ENCODE data around the gene AMPD3.

Gene AMPD3

DNA sequence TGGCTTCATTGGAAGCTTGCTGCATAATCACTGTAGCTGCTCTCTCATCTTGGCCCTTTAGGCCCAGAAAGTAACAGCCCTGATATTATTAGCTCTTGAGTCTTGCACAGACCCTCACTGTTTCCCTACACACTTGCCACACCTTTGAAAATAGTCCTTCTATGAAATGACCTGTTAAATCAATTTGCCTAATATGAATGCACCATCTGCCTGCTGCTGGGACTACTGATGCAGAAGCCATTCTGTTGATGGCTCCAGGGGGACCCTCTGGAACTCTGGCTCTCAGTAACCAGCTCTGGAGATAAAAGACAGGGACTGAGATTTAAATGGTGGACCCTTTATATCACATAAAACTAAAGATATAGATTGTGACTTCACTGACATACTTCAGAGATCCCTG, 14.7 kb upstream of the AMPD3 start:
- DNase-seq (ENCODE audit: low read depth, low spot score), result no peak
- Histone ChIP-seq H3K4me3 (no peak overlapping the region), H3K36me3 (ENCODE audit: insufficient read depth, low read length) (no peaks in the 10 kb centered on the region), H3K27ac (no peak overlapping the region), H3K9ac (ENCODE audit: insufficient read length) (no peak overlapping the region), H3K9me3 (ENCODE audit: low read depth, low read length) (no peaks in the 10 kb centered on the region)
- TF ChIP-seq FOXP2 (optimal IDR thresholded peaks at IDR 0.05; ENCODE audit: control extremely low read depth, extremely low read length, insufficient read depth), result no peak
- no peak for TF ChIP-seq POLR2AphosphoS5 (IDR thresholded peaks at IDR 0.05; ENCODE audit: borderline replicate concordance, low read depth, low read length)
- no peak for TF ChIP-seq EZH2 (IDR thresholded peaks at IDR 0.05)

GRCh38 chr11:10441091-10441490, 14.0 kb upstream of the AMPD3 start:
- Histone ChIP-seq H3K36me3 (ENCODE audit: insufficient read depth, low read length) (no peaks in the 10 kb centered on the region), H3K27ac (peak overlapping the region; percentile 35; the same call in 1 of the 2 replicates), H3K9me3 (ENCODE audit: low read depth, low read length) (no peaks in the 10 kb centered on the region), H3K9ac (ENCODE audit: insufficient read length) (no peak overlapping the region), H3K4me3 (no peak overlapping the region)
- no peak for TF ChIP-seq EZH2 (IDR thresholded peaks at IDR 0.05)
- no peak for TF ChIP-seq POLR2AphosphoS5 (IDR thresholded peaks at IDR 0.05; ENCODE audit: borderline replicate concordance, low read depth, low read length)
- no peak for TF ChIP-seq FOXP2 (optimal IDR thresholded peaks at IDR 0.05; ENCODE audit: control extremely low read depth, extremely low read length, insufficient read depth)
- no peak for DNase-seq (ENCODE audit: low read depth, low spot score)

- H3K27ac ChIP-seq, result no peak overlapping the region
- H3K9ac ChIP-seq (ENCODE audit: insufficient read length), result no peak overlapping the region
- H3K36me3 ChIP-seq (ENCODE audit: insufficient read depth, low read length), result no peaks in the 10 kb centered on the region
- TF ChIP-seq FOXP2 (optimal IDR thresholded peaks at IDR 0.05; ENCODE audit: control extremely low read depth, extremely low read length, insufficient read depth), result no peak
- no peak for TF ChIP-seq EZH2 (IDR thresholded peaks at IDR 0.05)
- no peak for TF ChIP-seq POLR2AphosphoS5 (IDR thresholded peaks at IDR 0.05; ENCODE audit: borderline replicate concordance, low read depth, low read length)
- H3K9me3 ChIP-seq (ENCODE audit: low read depth, low read length), result no peaks in the 10 kb centered on the region
- H3K4me3 ChIP-seq, result no peak overlapping the region
- no peak for DNase-seq (ENCODE audit: low read depth, low spot score)
These were observed 13.2 kb upstream of the AMPD3 start for GRCh38 chr11:10441652-10442503.

DNA sequence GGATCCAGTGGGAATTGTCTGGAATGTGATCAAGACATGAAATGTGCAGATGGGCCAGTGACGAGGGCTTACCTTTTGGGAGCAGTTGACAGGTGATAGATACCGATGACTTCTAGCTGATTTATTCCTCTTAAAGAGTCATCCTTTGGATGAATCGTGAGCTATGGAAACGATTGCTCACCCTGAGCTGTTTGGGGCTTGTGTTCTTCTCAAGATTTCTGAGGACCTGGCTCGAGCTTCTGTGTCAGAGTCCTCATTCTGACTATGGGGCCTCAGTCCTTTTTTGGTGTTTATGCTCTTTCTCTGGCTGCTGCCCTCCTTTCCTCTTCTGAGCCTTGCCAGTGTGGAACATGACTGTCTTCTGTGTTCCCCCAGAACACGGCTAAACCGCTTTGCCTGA, 11.9 kb upstream of the AMPD3 start:
- Histone ChIP-seq H3K9me3 (ENCODE audit: low read depth, low read length) (no peaks in the 10 kb centered on the region), H3K27ac (no peak overlapping the region), H3K4me3 (no peak overlapping the region), H3K36me3 (ENCODE audit: insufficient read depth, low read length) (no peaks in the 10 kb centered on the region), H3K9ac (ENCODE audit: insufficient read length) (no peak overlapping the region)
- TF ChIP-seq EZH2 (IDR thresholded peaks at IDR 0.05) (no peak), POLR2AphosphoS5 (IDR thresholded peaks at IDR 0.05; ENCODE audit: borderline replicate concordance, low read depth, low read length) (no peak), FOXP2 (optimal IDR thresholded peaks at IDR 0.05; ENCODE audit: control extremely low read depth, extremely low read length, insufficient read depth) (no peak)
- DNase-seq (ENCODE audit: low read depth, low spot score), result no peak

- DNase-seq (ENCODE audit: low read depth, low spot score), result no peak
- Histone ChIP-seq H3K9me3 (ENCODE audit: low read depth, low read length) (no peaks in the 10 kb centered on the region), H3K36me3 (ENCODE audit: insufficient read depth, low read length) (no peaks in the 10 kb centered on the region), H3K4me3 (no peak overlapping the region), H3K9ac (ENCODE audit: insufficient read length) (no peak overlapping the region), H3K27ac (no peak overlapping the region)
- TF ChIP-seq FOXP2 (optimal IDR thresholded peaks at IDR 0.05; ENCODE audit: control extremely low read depth, extremely low read length, insufficient read depth), result no peak
- TF ChIP-seq POLR2AphosphoS5 (IDR thresholded peaks at IDR 0.05; ENCODE audit: borderline replicate concordance, low read depth, low read length), result no peak
- no peak for TF ChIP-seq EZH2 (IDR thresholded peaks at IDR 0.05)
These were observed 11.3 kb upstream of the AMPD3 start for GRCh38 chr11:10443721-10444235.

DNA sequence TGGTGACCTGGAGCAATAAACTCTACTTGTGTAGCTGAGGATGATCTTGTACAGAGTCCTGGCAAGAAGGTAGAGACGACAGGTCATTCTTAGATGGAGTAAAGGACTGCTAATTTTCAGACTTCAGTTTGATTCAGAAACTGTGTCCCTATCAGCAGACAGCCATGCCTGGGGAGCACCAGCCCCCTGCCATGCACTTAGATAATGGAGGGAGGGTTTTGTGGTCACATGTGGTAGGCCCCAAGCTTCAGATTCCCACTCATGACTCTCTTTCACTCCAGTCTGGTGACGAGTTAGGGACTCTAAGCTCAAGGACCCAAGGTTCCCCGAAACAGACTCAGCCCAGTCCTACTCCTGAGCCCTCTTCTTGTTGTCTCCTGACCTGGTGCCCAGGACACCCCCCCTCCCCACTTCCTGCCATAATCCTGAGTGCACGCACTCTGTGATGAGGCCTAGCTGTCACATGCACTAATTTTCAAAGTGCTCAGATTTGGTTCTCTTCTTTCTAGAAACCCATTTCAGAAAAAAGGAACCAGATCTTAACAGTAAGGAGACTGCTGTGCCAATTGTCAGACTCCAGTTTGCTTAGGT, 10.2 kb upstream of the AMPD3 start:
- no peak for DNase-seq (ENCODE audit: low read depth, low spot score)
- Histone ChIP-seq H3K4me3 (no peak overlapping the region), H3K27ac (no peak overlapping the region), H3K36me3 (ENCODE audit: insufficient read depth, low read length) (no peaks in the 10 kb centered on the region), H3K9me3 (ENCODE audit: low read depth, low read length) (no peaks in the 10 kb centered on the region), H3K9ac (ENCODE audit: insufficient read length) (no peak overlapping the region)
- TF ChIP-seq POLR2AphosphoS5 (IDR thresholded peaks at IDR 0.05; ENCODE audit: borderline replicate concordance, low read depth, low read length) (no peak), EZH2 (IDR thresholded peaks at IDR 0.05) (no peak), FOXP2 (optimal IDR thresholded peaks at IDR 0.05; ENCODE audit: control extremely low read depth, extremely low read length, insufficient read depth) (no peak)

GRCh38 chr11:10447445-10447844, 7.6 kb upstream of the AMPD3 start:
- Histone ChIP-seq H3K9ac (ENCODE audit: insufficient read length) (no peak overlapping the region), H3K9me3 (ENCODE audit: low read depth, low read length) (no peaks in the 10 kb centered on the region), H3K27ac (no peak overlapping the region), H3K36me3 (ENCODE audit: insufficient read depth, low read length) (no peaks in the 10 kb centered on the region), H3K4me3 (no peak overlapping the region)
- no peak for DNase-seq (ENCODE audit: low read depth, low spot score)
- no peak for TF ChIP-seq FOXP2 (optimal IDR thresholded peaks at IDR 0.05; ENCODE audit: control extremely low read depth, extremely low read length, insufficient read depth)
- no peak for TF ChIP-seq EZH2 (IDR thresholded peaks at IDR 0.05)

- Histone ChIP-seq H3K9ac (ENCODE audit: insufficient read length) (no peak overlapping the region), H3K36me3 (ENCODE audit: insufficient read depth, low read length) (no peaks in the 10 kb centered on the region), H3K9me3 (ENCODE audit: low read depth, low read length) (no peaks in the 10 kb centered on the region), H3K4me3 (no peak overlapping the region), H3K27ac (no peak overlapping the region)
- TF ChIP-seq POLR2AphosphoS5 (IDR thresholded peaks at IDR 0.05; ENCODE audit: borderline replicate concordance, low read depth, low read length) (no peak), FOXP2 (optimal IDR thresholded peaks at IDR 0.05; ENCODE audit: control extremely low read depth, extremely low read length, insufficient read depth) (no peak), EZH2 (IDR thresholded peaks at IDR 0.05) (no peak)
- no peak for DNase-seq (ENCODE audit: low read depth, low spot score)
These were observed 4.3 kb upstream of the AMPD3 start for GRCh38 chr11:10450462-10451425.
